SU-DHL-6 (cell line): ENCODE data around the gene TTLL11.

Experiments used
- H2AFZ ChIP-seq: fragments of 200-600 bp; sonication (generic); 2 replicates; pipeline ENCODE4 v1.6.1; 2014; ENCODE audit warnings: low read depth, mild to moderate bottlenecking, moderate library complexity, mixed read lengths, antibody characterized with exemption, low read length; ENCODE audit not compliant: severe bottlenecking
- H3F3A ChIP-seq: fragments of 200-600 bp; shearing (Covaris generic); 2 replicates; pipeline ENCODE4 v1.6.0; 2016; ENCODE audit warnings: antibody characterized with exemption, mild to moderate bottlenecking; ENCODE audit not compliant: insufficient read depth
- H3K27ac ChIP-seq: fragments of 200-600 bp; sonication (generic); 2 replicates; pipeline ENCODE4 v1.5.1; 2016; ENCODE audit warnings: low read depth, mild to moderate bottlenecking, low read length, moderate library complexity, mixed read lengths
- H3K27me3 ChIP-seq: fragments of 200-600 bp; sonication (generic), shearing (Covaris generic); 2 replicates; pipeline ENCODE4 v1.6.0; 2014; ENCODE audit warnings: mild to moderate bottlenecking, low read length
- H3K36me3 ChIP-seq: fragments of 200-600 bp; sonication (generic); 2 replicates; pipeline ENCODE4 v1.6.1; 2014; ENCODE audit warnings: mild to moderate bottlenecking, low read length, mixed read lengths
- H3K4me2 ChIP-seq: fragments of 300-600, 200-600 bp; shearing (Covaris generic), sonication (generic); 2 replicates; pipeline ENCODE4 v1.6.0; 2014; ENCODE audit warnings: low read length, low read depth, mild to moderate bottlenecking; ENCODE audit not compliant: poor library complexity, severe bottlenecking
- H3K4me3 ChIP-seq: fragments of 200-600 bp; sonication (generic); 2 replicates; pipeline ENCODE4 v1.5.1; 2014; ENCODE audit warnings: antibody characterized with exemption, low read length, mild to moderate bottlenecking, mixed read lengths; ENCODE audit not compliant: insufficient read depth, poor library complexity, severe bottlenecking
- H3K79me2 ChIP-seq: fragments of 200-600 bp; sonication (generic); 2 replicates; pipeline ENCODE4 v1.6.1; 2014; ENCODE audit warnings: mild to moderate bottlenecking, low read length, moderate library complexity; ENCODE audit not compliant: insufficient read depth
- H3K9ac ChIP-seq: fragments of 200-600 bp; sonication (generic); 2 replicates; pipeline ENCODE4 v1.7.0; 2014; ENCODE audit warnings: mild to moderate bottlenecking, low read length
- H3K9me2 ChIP-seq: fragments of 200-600 bp; sonication (generic); replicated peaks from 2 replicates; pipeline ENCODE4 v1.6.1; 2014; ENCODE audit warnings: low read length; ENCODE audit not compliant: insufficient read depth
- H3K9me3 ChIP-seq: fragments of 200-600 bp; sonication (generic); 2 replicates; pipeline ENCODE4 v1.6.1; 2014; ENCODE audit warnings: low read length, mixed read lengths; ENCODE audit not compliant: insufficient read depth
- H4K20me1 ChIP-seq: fragments of 200-600 bp; sonication (generic); 2 replicates; pipeline ENCODE4 v1.6.1; 2014; ENCODE audit warnings: low read depth, mild to moderate bottlenecking, antibody characterized with exemption, low read length, moderate library complexity, mixed read lengths
- EZH2phosphoT487 ChIP-seq: fragments of 200-600 bp; sonication (generic), shearing (Covaris generic); conservative IDR thresholded peaks from 2 replicates; pipeline ENCODE4 v1.6.1; 2018; ENCODE audit warnings: mild to moderate bottlenecking, antibody characterized with exemption, low read length, moderate library complexity, mixed read lengths
- TF ChIP-seq, protein P1 (sequence below): fragments of 200-600 bp; sonication (generic); IDR thresholded peaks from one replicate; pipeline ENCODE4 v1.5.1; 2017; ENCODE audit warnings: antibody characterized with exemption, mild to moderate bottlenecking, low read length, moderate library complexity; ENCODE audit not compliant: insufficient read depth, poor library complexity, severe bottlenecking

The TTLL11 gene

DNA sequence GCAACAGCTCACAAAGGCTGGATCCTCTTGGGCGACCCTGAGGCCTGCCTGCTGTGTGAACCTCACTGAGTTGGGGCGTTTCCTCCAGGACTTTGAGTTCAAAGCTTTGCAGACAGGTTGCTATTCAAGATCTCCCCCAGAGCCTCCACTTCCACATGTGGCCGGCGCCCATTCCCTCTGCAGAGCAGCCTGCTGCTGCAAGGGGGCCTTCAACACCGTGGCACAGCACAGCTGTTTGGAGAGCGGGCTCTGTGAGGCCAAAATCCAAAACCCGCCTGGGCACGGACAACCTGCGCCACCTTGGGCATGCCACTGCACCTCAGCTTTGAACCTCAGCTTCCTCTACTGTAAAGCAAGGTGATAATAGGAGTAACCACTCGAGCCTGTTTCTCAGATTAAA is 281.4 kb downstream of the TTLL11 start:
- no peaks in the 10 kb centered on the region for H3K27me3 ChIP-seq

DNA sequence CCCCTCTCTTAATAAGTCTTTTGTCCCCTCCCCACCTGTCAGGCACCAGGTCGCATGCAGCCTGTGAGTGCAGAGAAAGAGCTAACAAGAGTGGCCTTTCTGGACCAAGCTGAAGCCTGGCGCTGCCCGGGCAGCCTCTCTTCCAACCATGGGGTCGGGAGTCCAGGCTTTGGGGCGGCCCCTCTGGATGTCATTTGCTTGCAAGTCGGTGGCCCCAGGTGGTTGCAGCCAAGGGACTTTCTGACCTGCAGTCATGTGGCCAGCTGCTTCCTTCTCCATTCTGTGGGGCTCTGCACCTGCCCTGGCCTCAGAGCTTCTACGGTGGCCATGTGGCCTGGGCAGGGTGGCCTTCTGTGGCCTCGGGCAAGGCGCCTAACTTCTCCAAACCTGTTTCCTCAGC is 282.0 kb downstream of the TTLL11 start:
- Histone ChIP-seq H3K9ac (no peak overlapping the region), H3K27ac (no peak overlapping the region), H3K4me3 (no peak overlapping the region), H3K4me2 (no peak overlapping the region), H3K79me2 (no peaks in the 10 kb centered on the region), H3K9me3 (no peaks in the 10 kb centered on the region), H3K9me2 (no peaks in the 10 kb centered on the region), H2AFZ (no peak overlapping the region), H4K20me1 (no peaks in the 10 kb centered on the region), H3K36me3 (no peaks in the 10 kb centered on the region), H3F3A (no peaks in the 10 kb centered on the region), H3K27me3 (no peaks in the 10 kb centered on the region)
- TF ChIP-seq, protein P1, sequence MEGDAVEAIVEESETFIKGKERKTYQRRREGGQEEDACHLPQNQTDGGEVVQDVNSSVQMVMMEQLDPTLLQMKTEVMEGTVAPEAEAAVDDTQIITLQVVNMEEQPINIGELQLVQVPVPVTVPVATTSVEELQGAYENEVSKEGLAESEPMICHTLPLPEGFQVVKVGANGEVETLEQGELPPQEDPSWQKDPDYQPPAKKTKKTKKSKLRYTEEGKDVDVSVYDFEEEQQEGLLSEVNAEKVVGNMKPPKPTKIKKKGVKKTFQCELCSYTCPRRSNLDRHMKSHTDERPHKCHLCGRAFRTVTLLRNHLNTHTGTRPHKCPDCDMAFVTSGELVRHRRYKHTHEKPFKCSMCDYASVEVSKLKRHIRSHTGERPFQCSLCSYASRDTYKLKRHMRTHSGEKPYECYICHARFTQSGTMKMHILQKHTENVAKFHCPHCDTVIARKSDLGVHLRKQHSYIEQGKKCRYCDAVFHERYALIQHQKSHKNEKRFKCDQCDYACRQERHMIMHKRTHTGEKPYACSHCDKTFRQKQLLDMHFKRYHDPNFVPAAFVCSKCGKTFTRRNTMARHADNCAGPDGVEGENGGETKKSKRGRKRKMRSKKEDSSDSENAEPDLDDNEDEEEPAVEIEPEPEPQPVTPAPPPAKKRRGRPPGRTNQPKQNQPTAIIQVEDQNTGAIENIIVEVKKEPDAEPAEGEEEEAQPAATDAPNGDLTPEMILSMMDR: no peak
- no peak for TF ChIP-seq EZH2phosphoT487

More for the DNA sequence above, 281.4 kb downstream of the TTLL11 start:
- no peaks in the 10 kb centered on the region for H4K20me1 ChIP-seq
- TF ChIP-seq, protein P1: no peak
- TF ChIP-seq EZH2phosphoT487: no peak
- H3K36me3 ChIP-seq: no peaks in the 10 kb centered on the region
- no peak overlapping the region for H2AFZ ChIP-seq
- no peaks in the 10 kb centered on the region for H3K9me2 ChIP-seq
- H3K4me3 ChIP-seq: no peak overlapping the region
- no peak overlapping the region for H3K27ac ChIP-seq
- H3K9ac ChIP-seq: no peak overlapping the region
- H3K9me3 ChIP-seq: no peaks in the 10 kb centered on the region
- no peaks in the 10 kb centered on the region for H3K79me2 ChIP-seq
- no peak overlapping the region for H3K4me2 ChIP-seq
- H3F3A ChIP-seq: no peaks in the 10 kb centered on the region

DNA sequence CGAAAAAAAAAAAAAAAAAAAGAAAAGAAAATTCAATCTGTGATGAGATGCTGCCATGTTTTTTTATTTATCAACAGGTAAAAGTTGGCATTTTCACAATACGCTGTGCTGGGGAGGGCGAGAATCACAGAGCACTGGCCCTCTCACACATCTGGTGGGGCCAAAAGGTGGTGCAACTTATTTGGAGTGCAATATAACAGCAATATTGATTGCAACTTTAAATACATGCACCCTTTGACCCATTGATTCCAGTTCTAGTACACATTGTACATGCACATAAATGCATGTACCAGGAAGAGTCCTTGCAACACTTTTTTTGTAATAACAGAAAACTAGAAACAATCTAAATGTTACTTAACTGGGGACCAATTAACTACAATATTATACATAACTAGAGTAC is 282.6 kb downstream of the TTLL11 start:
- H3K9me2 ChIP-seq: no peaks in the 10 kb centered on the region
- no peak overlapping the region for H2AFZ ChIP-seq
- H3K27ac ChIP-seq: no peak overlapping the region
- H3K36me3 ChIP-seq: no peaks in the 10 kb centered on the region
- H3K27me3 ChIP-seq: no peaks in the 10 kb centered on the region
- no peaks in the 10 kb centered on the region for H3K79me2 ChIP-seq
- H3F3A ChIP-seq: no peaks in the 10 kb centered on the region
- no peaks in the 10 kb centered on the region for H4K20me1 ChIP-seq
- H3K4me2 ChIP-seq: no peak overlapping the region
- H3K9me3 ChIP-seq: no peaks in the 10 kb centered on the region
- H3K4me3 ChIP-seq: no peak overlapping the region
- TF ChIP-seq EZH2phosphoT487: no peak
- TF ChIP-seq, protein P1: no peak
- H3K9ac ChIP-seq: no peak overlapping the region
